Measurements from ENCODE around the gene DHRS3. TPM values are rescaled to one million over a fixed set of nuclear protein-coding genes. Genes with fewer than 3 reads are reported as not detected.

The DHRS3 gene
- total and polyA plus RNA-seq, 2 of the 13 experiments (the other 11 are each of a cell fraction or from before 2014, with no cell fraction given), result 48.5 to 90.5 TPM

DNA sequence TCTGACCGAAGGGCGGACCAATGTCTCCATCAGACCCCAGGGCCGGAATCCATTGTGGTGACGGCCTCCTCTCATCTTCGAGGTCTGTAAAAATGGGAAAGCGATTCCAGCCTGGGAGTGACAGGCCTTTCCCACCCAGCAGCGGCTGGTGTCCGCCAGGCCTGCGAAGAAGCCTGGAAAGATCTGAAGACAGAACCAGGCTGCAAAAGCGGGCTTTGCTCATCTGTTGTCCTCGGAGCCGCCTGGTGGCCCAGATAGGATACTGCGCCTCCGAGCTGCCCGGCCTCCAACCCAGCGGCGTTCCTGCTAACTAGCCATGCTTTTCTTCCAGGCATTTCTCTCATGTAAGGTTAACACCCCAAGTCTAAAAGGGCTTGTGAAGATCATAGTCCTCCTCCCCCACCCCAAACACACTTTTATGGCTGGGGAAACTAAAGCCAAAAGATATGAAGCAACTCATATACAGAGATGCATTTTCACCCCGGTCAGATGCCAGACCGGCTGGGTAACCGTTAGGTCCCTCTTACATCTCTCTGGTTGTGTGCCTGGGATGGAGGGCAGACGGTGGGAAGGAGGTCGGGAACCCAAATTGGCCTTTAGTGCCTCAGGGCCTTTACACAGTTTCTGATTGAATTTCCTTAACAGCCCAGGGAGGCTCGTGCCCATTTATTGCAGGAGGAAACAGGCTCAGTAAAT, 1.9 kb upstream of the DHRS3 start (continued):
- TF ChIP-seq, protein P1, sequence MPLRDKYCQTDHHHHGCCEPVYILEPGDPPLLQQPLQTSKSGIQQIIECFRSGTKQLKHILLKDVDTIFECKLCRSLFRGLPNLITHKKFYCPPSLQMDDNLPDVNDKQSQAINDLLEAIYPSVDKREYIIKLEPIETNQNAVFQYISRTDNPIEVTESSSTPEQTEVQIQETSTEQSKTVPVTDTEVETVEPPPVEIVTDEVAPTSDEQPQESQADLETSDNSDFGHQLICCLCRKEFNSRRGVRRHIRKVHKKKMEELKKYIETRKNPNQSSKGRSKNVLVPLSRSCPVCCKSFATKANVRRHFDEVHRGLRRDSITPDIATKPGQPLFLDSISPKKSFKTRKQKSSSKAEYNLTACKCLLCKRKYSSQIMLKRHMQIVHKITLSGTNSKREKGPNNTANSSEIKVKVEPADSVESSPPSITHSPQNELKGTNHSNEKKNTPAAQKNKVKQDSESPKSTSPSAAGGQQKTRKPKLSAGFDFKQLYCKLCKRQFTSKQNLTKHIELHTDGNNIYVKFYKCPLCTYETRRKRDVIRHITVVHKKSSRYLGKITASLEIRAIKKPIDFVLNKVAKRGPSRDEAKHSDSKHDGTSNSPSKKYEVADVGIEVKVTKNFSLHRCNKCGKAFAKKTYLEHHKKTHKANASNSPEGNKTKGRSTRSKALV (CRISPR knock-in tag; IDR thresholded peaks at IDR 0.05), result 0 out of 2 replicates have a peak, but pooled peaks have one; percentile 30
- TF ChIP-seq PPARG (CRISPR knock-in tag; conservative IDR thresholded peaks at IDR 0.05) (0 out of 2 replicates have a peak, but pooled peaks have one; percentile 37), ZNF354B (CRISPR knock-in tag; IDR thresholded peaks at IDR 0.05) (no peak), XRCC5 (optimal IDR thresholded peaks at IDR 0.05; ENCODE audit: low read length) (peak; percentile 74), REPIN1 (CRISPR knock-in tag; IDR thresholded peaks at IDR 0.05; ENCODE audit: borderline replicate concordance, low read depth) (peak; percentile 26; the same call in 1 of the 2 replicates), RARG (CRISPR knock-in tag; IDR thresholded peaks at IDR 0.05; ENCODE audit: low read depth) (no peak), KDM5B (CRISPR knock-in tag; IDR thresholded peaks at IDR 0.05; ENCODE audit: borderline replicate concordance) (0 out of 2 replicates have a peak, but pooled peaks have one; percentile 1), PHF5A (CRISPR knock-in tag; IDR thresholded peaks at IDR 0.05; ENCODE audit: low read depth, unreplicated experiment) (no peak), ZNF691 (CRISPR knock-in tag; IDR thresholded peaks at IDR 0.05; ENCODE audit: borderline replicate concordance, low read depth) (0 out of 2 replicates have a peak, but pooled peaks have one; percentile 48), MAX (IDR thresholded peaks at IDR 0.05) (peak; percentile 44; the same call in 1 of the 2 replicates), SIX4 (CRISPR knock-in tag; IDR thresholded peaks at IDR 0.05) (no peak)
- TF ChIP-seq, protein P2, sequence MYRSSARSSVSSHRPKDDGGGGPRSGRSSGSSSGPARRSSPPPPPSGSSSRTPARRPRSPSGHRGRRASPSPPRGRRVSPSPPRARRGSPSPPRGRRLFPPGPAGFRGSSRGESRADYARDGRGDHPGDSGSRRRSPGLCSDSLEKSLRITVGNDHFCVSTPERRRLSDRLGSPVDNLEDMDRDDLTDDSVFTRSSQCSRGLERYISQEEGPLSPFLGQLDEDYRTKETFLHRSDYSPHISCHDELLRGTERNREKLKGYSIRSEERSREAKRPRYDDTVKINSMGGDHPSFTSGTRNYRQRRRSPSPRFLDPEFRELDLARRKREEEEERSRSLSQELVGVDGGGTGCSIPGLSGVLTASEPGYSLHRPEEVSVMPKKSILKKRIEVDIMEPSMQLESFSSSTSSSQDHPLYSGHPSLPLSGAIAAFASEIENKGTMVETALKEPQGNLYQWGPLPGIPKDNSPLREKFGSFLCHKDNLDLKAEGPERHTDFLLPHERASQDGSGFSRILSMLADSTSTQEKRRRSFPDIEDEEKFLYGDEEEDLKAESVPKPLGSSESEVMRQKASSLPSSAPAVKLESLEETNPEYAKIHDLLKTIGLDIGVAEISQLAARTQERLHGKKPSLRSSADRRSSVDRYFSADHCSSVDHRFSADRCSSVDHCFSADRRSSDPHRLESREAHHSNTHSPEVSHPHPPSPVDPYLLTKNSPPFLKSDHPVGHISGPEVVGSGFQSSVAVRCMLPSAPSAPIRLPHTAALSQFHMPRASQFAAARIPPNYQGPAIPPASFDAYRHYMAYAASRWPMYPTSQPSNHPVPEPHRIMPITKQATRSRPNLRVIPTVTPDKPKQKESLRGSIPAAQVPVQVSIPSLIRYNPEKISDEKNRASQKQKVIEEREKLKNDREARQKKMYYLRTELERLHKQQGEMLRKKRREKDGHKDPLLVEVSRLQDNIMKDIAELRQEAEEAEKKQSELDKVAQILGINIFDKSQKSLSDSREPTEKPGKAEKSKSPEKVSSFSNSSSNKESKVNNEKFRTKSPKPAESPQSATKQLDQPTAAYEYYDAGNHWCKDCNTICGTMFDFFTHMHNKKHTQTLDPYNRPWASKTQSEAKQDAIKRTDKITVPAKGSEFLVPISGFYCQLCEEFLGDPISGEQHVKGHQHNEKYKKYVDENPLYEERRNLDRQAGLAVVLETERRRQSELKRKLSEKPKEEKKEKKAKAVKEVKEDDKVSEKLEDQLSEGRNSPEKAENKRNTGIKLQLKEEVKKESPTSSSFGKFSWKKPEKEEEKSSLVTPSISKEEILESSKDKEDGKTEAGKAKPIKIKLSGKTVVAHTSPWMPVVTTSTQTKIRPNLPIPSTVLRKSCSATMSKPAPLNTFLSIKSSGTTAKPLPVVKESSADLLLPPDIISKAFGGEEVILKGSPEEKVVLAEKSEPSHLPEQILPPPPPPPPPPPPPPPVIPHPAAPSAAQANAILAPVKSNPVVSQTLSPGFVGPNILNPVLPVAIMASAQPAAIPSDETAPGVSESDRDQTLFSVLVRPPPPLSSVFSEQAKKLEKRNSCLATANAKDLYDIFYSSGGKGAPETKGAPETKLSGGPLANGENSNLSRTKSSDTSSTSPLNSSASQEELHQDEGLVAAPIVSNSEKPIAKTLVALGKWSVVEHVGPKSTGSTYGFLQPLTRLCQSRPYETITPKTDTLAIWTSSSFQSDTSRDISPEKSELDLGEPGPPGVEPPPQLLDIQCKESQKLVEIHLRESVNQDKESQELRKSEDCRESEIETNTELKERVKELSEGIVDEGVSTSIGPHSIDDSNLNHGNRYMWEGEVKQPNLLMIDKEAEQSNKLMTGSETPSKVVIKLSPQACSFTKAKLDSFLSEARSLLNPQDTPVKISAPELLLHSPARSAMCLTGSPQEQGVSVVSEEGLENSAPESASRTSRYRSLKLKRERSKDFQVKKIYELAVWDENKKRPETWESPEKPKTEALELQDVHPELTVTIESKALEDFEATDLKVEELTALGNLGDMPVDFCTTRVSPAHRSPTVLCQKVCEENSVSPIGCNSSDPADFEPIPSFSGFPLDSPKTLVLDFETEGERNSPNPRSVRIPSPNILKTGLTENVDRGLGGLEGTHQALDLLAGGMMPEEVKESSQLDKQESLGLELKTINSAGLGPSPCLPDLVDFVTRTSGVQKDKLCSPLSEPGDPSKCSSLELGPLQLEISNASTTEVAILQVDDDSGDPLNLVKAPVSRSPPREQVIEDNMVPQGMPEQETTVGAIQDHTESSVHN (CRISPR knock-in tag; IDR thresholded peaks at IDR 0.05), result no peak
